ENCODE results near the gene NFYA. TPM values are rescaled to one million over a fixed set of nuclear protein-coding genes. Genes with fewer than 3 reads are reported as not detected.

NFYA gene
- total and polyA plus RNA-seq, 2 of the 13 experiments (the other 11 are each of a cell fraction or from before 2014, with no cell fraction given) = 16.0 to 22.9 TPM

DNA sequence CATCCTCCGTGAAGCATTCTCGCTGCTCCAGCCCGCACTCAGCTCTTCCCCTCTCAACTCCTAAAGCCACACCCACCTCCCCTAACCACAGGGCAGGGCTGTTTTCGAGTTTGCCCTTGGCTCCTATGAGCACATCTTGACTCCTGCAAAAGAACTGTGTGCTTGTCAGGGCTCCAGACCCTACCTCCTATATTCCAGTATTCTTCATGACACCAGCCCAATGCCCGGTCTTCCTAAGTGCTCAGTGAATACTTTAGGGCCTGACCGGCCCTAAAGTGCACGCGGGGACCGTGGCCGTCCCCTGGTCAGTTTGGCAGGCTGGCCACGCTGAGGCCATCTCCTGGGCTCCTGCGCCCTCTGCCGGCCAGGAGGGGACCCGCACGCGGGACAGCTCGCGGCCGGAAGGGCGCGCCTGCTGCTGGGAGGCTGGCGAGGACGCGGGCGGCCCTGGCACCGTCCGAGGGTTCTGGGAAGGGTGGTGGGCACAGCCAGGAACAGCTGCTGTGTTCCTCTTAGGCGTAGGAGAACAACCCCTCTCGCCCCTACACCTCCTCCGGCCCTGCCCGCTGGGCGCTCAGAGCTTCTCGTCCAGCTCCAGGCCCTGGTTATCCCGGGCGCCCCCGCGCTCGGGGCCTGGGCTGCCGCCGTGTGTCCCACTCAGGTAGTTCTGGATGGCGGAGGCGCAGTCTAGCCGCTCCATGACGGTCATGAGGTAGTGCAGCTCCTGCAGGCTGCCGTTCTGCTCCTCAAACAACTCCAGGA is 44.8 kb upstream of the NFYA start (continued):
- TF ChIP-seq HINFP (CRISPR knock-in tag; IDR thresholded peaks at IDR 0.05; ENCODE audit: low read depth) (0 out of 2 replicates have a peak, but pooled peaks have one; percentile 53), MLX (CRISPR knock-in tag; IDR thresholded peaks at IDR 0.05) (no peak), CSRNP2 (CRISPR knock-in tag; conservative IDR thresholded peaks at IDR 0.05; ENCODE audit: low read depth) (no peak), KLF9 (CRISPR knock-in tag; IDR thresholded peaks at IDR 0.05; ENCODE audit: low read depth) (no peak), ZSCAN12 (CRISPR knock-in tag; IDR thresholded peaks at IDR 0.05) (no peak), ZNF574 (CRISPR knock-in tag; IDR thresholded peaks at IDR 0.05) (peak; percentile 93), POGZ (CRISPR knock-in tag; IDR thresholded peaks at IDR 0.05) (peak; percentile 86), IKZF1 (IDR thresholded peaks at IDR 0.05) (no peak), ZNF619 (CRISPR knock-in tag; IDR thresholded peaks at IDR 0.05) (peak; percentile 20), EZH2 (conservative IDR thresholded peaks at IDR 0.05; ENCODE audit: low read depth, low read length) (no peak), ZNF343 (CRISPR knock-in tag; IDR thresholded peaks at IDR 0.05) (peak; percentile 52; the same call in 1 of the 2 replicates), ZNF33B (CRISPR knock-in tag; IDR thresholded peaks at IDR 0.05) (peak; percentile 77; the same call in 1 of the 2 replicates), SRSF1 (optimal IDR thresholded peaks at IDR 0.05; ENCODE audit: low read depth, low read length) (no peak), ZNF441 (CRISPR knock-in tag; IDR thresholded peaks at IDR 0.05; ENCODE audit: borderline replicate concordance) (no peak), ZKSCAN5 (CRISPR knock-in tag; IDR thresholded peaks at IDR 0.05) (no peak), ZBTB38 (CRISPR knock-in tag; IDR thresholded peaks at IDR 0.05) (peak; percentile 92), CHD2 (IDR thresholded peaks at IDR 0.05; ENCODE audit: low read depth, low read length) (no peak)
- TF ChIP-seq, protein P1, sequence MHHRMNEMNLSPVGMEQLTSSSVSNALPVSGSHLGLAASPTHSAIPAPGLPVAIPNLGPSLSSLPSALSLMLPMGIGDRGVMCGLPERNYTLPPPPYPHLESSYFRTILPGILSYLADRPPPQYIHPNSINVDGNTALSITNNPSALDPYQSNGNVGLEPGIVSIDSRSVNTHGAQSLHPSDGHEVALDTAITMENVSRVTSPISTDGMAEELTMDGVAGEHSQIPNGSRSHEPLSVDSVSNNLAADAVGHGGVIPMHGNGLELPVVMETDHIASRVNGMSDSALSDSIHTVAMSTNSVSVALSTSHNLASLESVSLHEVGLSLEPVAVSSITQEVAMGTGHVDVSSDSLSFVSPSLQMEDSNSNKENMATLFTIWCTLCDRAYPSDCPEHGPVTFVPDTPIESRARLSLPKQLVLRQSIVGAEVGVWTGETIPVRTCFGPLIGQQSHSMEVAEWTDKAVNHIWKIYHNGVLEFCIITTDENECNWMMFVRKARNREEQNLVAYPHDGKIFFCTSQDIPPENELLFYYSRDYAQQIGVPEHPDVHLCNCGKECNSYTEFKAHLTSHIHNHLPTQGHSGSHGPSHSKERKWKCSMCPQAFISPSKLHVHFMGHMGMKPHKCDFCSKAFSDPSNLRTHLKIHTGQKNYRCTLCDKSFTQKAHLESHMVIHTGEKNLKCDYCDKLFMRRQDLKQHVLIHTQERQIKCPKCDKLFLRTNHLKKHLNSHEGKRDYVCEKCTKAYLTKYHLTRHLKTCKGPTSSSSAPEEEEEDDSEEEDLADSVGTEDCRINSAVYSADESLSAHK (CRISPR knock-in tag; IDR thresholded peaks at IDR 0.05; ENCODE audit: borderline replicate concordance) = no peak
